Measurements from ENCODE around the gene PDE7B.

PDE7B gene

GRCh38 chr6:135939208-135939591 lies 87.7 kb downstream of the PDE7B start:
- DNase-seq: no peak

GRCh38 chr6:135940616-135941167 lies 89.2 kb downstream of the PDE7B start:
- DNase-seq: no peak

GRCh38 chr6:135941275-135942025 lies 89.9 kb downstream of the PDE7B start:
- no peak for DNase-seq

- DNase-seq: no peak
Measured at GRCh38 chr6:135944120-135944519, 92.6 kb downstream of the PDE7B start.

- no peak for DNase-seq
Measured at GRCh38 chr6:135946674-135947073, 95.2 kb downstream of the PDE7B start.

- DNase-seq: no peak
Measured at GRCh38 chr6:135950669-135951068, 99.2 kb downstream of the PDE7B start.

GRCh38 chr6:135951169-135951568 lies 99.7 kb downstream of the PDE7B start:
- no peak for DNase-seq

- DNase-seq: no peak
Measured at GRCh38 chr6:135953818-135954217, 102.3 kb downstream of the PDE7B start.

GRCh38 chr6:135955099-135955498 lies 103.6 kb downstream of the PDE7B start:
- no peak for DNase-seq

GRCh38 chr6:135962731-135963130 lies 111.2 kb downstream of the PDE7B start:
- no peak for DNase-seq

GRCh38 chr6:135970750-135971149 lies 119.2 kb downstream of the PDE7B start:
- no peak for DNase-seq

GRCh38 chr6:135971351-135971750 lies 119.8 kb downstream of the PDE7B start:
- DNase-seq: no peak

- no peak for DNase-seq
Measured at GRCh38 chr6:135972150-135972549, 120.6 kb downstream of the PDE7B start.

- DNase-seq: no peak
Measured at GRCh38 chr6:135972586-135972985, 121.1 kb downstream of the PDE7B start.

- no peak for DNase-seq
Measured at GRCh38 chr6:135974426-135974825, 122.9 kb downstream of the PDE7B start.

- no peak for DNase-seq
Measured at GRCh38 chr6:135976585-135976984, 125.1 kb downstream of the PDE7B start.

GRCh38 chr6:135983093-135983492 lies 131.6 kb downstream of the PDE7B start:
- DNase-seq: no peak

- no peak for DNase-seq
Measured at GRCh38 chr6:135983718-135984343, 132.3 kb downstream of the PDE7B start.

GRCh38 chr6:135985471-135985870 lies 134.0 kb downstream of the PDE7B start:
- no peak for DNase-seq

GRCh38 chr6:135987226-135987625 lies 135.7 kb downstream of the PDE7B start:
- no peak for DNase-seq

GRCh38 chr6:135990439-135990838 lies 138.9 kb downstream of the PDE7B start:
- DNase-seq: no peak

GRCh38 chr6:135990855-135991464 lies 139.5 kb downstream of the PDE7B start:
- DNase-seq: no peak

GRCh38 chr6:135992739-135993138 lies 141.2 kb downstream of the PDE7B start:
- DNase-seq: no peak

- DNase-seq: no peak
Measured at GRCh38 chr6:135993361-135993760, 141.9 kb downstream of the PDE7B start.

Measured in DMS79 treated with DMSO at 0.1 percent for 48 hours (cell line).